ENCODE data around the gene MYCBP2. TPM values are rescaled to one million over a fixed set of nuclear protein-coding genes. Genes with fewer than 3 reads are reported as not detected.
A peak's percentile ranks its signal among the peaks of the same experiment; 100 is the strongest.

MYCBP2 gene
- total RNA-seq, 1 donor from 2014 or later: 62.1 TPM

GRCh38 chr13:77053192-77053591 is 273.7 kb downstream of the MYCBP2 start:
- intact Hi-C loops (cut with DNase I): no loop called here
- no peak for DNase-seq (ENCODE audit: low spot score)

- intact Hi-C loops (cut with DNase I): no loop called here
These were observed 278.2 kb downstream of the MYCBP2 start for GRCh38 chr13:77048681-77049080.

GRCh38 chr13:77047649-77048343 is 279.1 kb downstream of the MYCBP2 start:
- intact Hi-C loops (cut with DNase I): no loop called here

More at GRCh38 chr13:77048681-77049080, 278.2 kb downstream of the MYCBP2 start:
- no peak for DNase-seq (ENCODE audit: low spot score)

GRCh38 chr13:77042566-77043177 is 284.2 kb downstream of the MYCBP2 start:
- DNase-seq (ENCODE audit: low spot score): no peak
- intact Hi-C loops (cut with DNase I): no loop called here

More at GRCh38 chr13:77047649-77048343, 279.1 kb downstream of the MYCBP2 start:
- no peak for DNase-seq (ENCODE audit: low spot score)

GRCh38 chr13:77040835-77041234 is 286.1 kb downstream of the MYCBP2 start:
- intact Hi-C loops (cut with DNase I): no loop called here
- DNase-seq (ENCODE audit: low spot score): no peak

GRCh38 chr13:77040076-77040475 is 286.8 kb downstream of the MYCBP2 start:
- DNase-seq (ENCODE audit: low spot score): no peak
- intact Hi-C loops (cut with DNase I): no loop called here

- intact Hi-C loops (cut with DNase I): no loop called here
- no peak for DNase-seq (ENCODE audit: low spot score)
These were observed 287.9 kb downstream of the MYCBP2 start for GRCh38 chr13:77038907-77039480.

GRCh38 chr13:77036279-77036678 is 290.6 kb downstream of the MYCBP2 start:
- intact Hi-C loops (cut with DNase I): no loop called here
- no peak for DNase-seq (ENCODE audit: low spot score)

GRCh38 chr13:77034881-77035280 is 292.0 kb downstream of the MYCBP2 start:
- intact Hi-C loops (cut with DNase I): no loop called here
- DNase-seq (ENCODE audit: low spot score): no peak

- intact Hi-C loops (cut with DNase I): no loop called here
- no peak for DNase-seq (ENCODE audit: low spot score)
These were observed 293.1 kb downstream of the MYCBP2 start for GRCh38 chr13:77033717-77034302.

- intact Hi-C loops (cut with DNase I): no loop called here
- DNase-seq (ENCODE audit: low spot score): no peak
These were observed 295.1 kb downstream of the MYCBP2 start for GRCh38 chr13:77031656-77032243.

- intact Hi-C loops (cut with DNase I): no loop called here
- DNase-seq (ENCODE audit: low spot score): no peak
These were observed 297.5 kb downstream of the MYCBP2 start for GRCh38 chr13:77029436-77029835.

GRCh38 chr13:77028202-77028601 is 298.7 kb downstream of the MYCBP2 start:
- DNase-seq (ENCODE audit: low spot score): no peak
- intact Hi-C loops (cut with DNase I): no loop called here

GRCh38 chr13:77026861-77027621 is 299.9 kb downstream of the MYCBP2 start, which contains the start of gene FBXL3:
Gene FBXL3 (minus strand): TSS chr13:77027159. CDS start chr13:77021860, 5,299 bp downstream.
- intact Hi-C loops (cut with DNase I): loop anchor here (1.0 to 2.0 kb wide), 2 partner anchors 35 to 300 kb away; partner anchors contain the start of genes CLN5 and MYCBP2
- DNase-seq (ENCODE audit: low spot score): peak; percentile 93

GRCh38 chr13:77026255-77026860 is 300.5 kb downstream of the MYCBP2 start:
- intact Hi-C loops (cut with DNase I): loop anchor here (1.0 to 2.0 kb wide), 2 partner anchors 34 to 300 kb away; partner anchors contain the start of genes CLN5 and MYCBP2
- DNase-seq (ENCODE audit: low spot score): peak; percentile 90

- DNase-seq (ENCODE audit: low spot score): no peak
- intact Hi-C loops (cut with DNase I): no loop called here
These were observed 304.6 kb downstream of the MYCBP2 start for GRCh38 chr13:77022341-77022740.

GRCh38 chr13:77019756-77020155 is 307.1 kb downstream of the MYCBP2 start:
- intact Hi-C loops (cut with DNase I): no loop called here

GRCh38 chr13:77016888-77017623 is 309.8 kb downstream of the MYCBP2 start:
- intact Hi-C loops (cut with DNase I): no loop called here
- DNase-seq (ENCODE audit: low spot score): no peak

More at GRCh38 chr13:77019756-77020155, 307.1 kb downstream of the MYCBP2 start:
- no peak for DNase-seq (ENCODE audit: low spot score)
